SK-N-SH treated with all-trans-retinoic acid at 6 μM for 48 hours (cell line): ENCODE measurements around the gene RIPOR2.

Experiments
- ATAC-seq: fragments of 200-7000 bp; cut with Tn5 transposase; 3 replicates; pipeline ENCODE4 v1.9.1; 2020; ENCODE audit warnings: mild to moderate bottlenecking, moderate library complexity
- ARNTL ChIP-seq: fragments of 450-650 bp; formaldehyde crosslinking; IDR thresholded peaks from 2 replicates; pipeline ENCODE4 v1.5.0; 2020; ENCODE audit warnings: low read depth, mild to moderate bottlenecking, moderate library complexity, borderline replicate concordance
- BACH2 ChIP-seq: fragments of 250-450 bp; sonication (Bioruptor Pico); IDR thresholded peaks from 2 replicates; pipeline ENCODE4 v1.9.0; 2021; ENCODE audit warnings: mild to moderate bottlenecking, borderline replicate concordance
- CSRNP3 ChIP-seq: fragments of 250-450 bp; sonication (Bioruptor Pico); IDR thresholded peaks from 2 replicates; pipeline ENCODE4 v1.5.1; 2021; ENCODE audit warnings: mild to moderate bottlenecking, moderate library complexity
- ISL1 ChIP-seq: fragments of 250-450 bp; sonication (Bioruptor Pico); IDR thresholded peaks from 2 replicates; pipeline ENCODE4 v2.1.2; 2022; ENCODE audit warnings: mild to moderate bottlenecking, moderate library complexity
- OSR1 ChIP-seq: fragments of 250-450 bp; sonication (Bioruptor Pico); IDR thresholded peaks from 2 replicates; pipeline ENCODE4 v1.8.0; 2022; ENCODE audit warnings: moderate library complexity, mild to moderate bottlenecking, inconsistent platforms
- PATZ1 ChIP-seq: fragments of 250-450 bp; sonication (Bioruptor Pico); IDR thresholded peaks from 2 replicates; pipeline ENCODE4 v1.8.0; 2020; ENCODE audit warnings: mild to moderate bottlenecking, moderate library complexity, borderline replicate concordance
- POU6F1 ChIP-seq: fragments of 250-450 bp; sonication (Bioruptor Pico); IDR thresholded peaks from 2 replicates; pipeline ENCODE4 v1.8.0; 2021; ENCODE audit warnings: low read depth, mild to moderate bottlenecking, moderate library complexity, borderline replicate concordance
- PPARA ChIP-seq: fragments of 250-450 bp; sonication (Bioruptor Pico); IDR thresholded peaks from 2 replicates; pipeline ENCODE4 v1.5.0; 2020; ENCODE audit warnings: mild to moderate bottlenecking, borderline replicate concordance
- RARB ChIP-seq: fragments of 250-450 bp; sonication (Bioruptor Pico); IDR thresholded peaks from 2 replicates; pipeline ENCODE4 v1.8.0; 2021; ENCODE audit warnings: mild to moderate bottlenecking, moderate library complexity
- SNAI2 ChIP-seq: fragments of 250-450 bp; sonication (Bioruptor Pico); IDR thresholded peaks from 2 replicates; pipeline ENCODE4 v1.5.0; 2020; ENCODE audit warnings: mild to moderate bottlenecking, moderate library complexity
- TCF4 ChIP-seq: fragments of 250-450 bp; sonication (Bioruptor Pico); IDR thresholded peaks from 2 replicates; pipeline ENCODE4 v1.8.0; 2021; ENCODE audit warnings: mild to moderate bottlenecking, moderate library complexity, borderline replicate concordance
- TSHZ2 ChIP-seq: fragments of 250-450 bp; sonication (Bioruptor Pico); IDR thresholded peaks from 2 replicates; pipeline ENCODE4 v1.5.0; 2020; ENCODE audit warnings: mild to moderate bottlenecking, moderate library complexity
- ZFP3 ChIP-seq: fragments of 250-450 bp; sonication (Bioruptor Pico); IDR thresholded peaks from 2 replicates; pipeline ENCODE4 v1.5.0; 2020; ENCODE audit warnings: mild to moderate bottlenecking, moderate library complexity
- ZFP30 ChIP-seq: fragments of 450-650 bp; formaldehyde crosslinking; IDR thresholded peaks from 2 replicates; pipeline ENCODE4 v1.5.0; 2022; ENCODE audit warnings: mild to moderate bottlenecking, moderate library complexity
- ZNF8 ChIP-seq: fragments of 450-650 bp; formaldehyde crosslinking; IDR thresholded peaks from 2 replicates; pipeline ENCODE4 v1.5.0; 2020; ENCODE audit warnings: mild to moderate bottlenecking, moderate library complexity
- TF ChIP-seq, protein P1 (sequence below): fragments of 250-450 bp; sonication (Bioruptor Pico); IDR thresholded peaks from 2 replicates; pipeline ENCODE4 v1.5.1; 2020; ENCODE audit warnings: low read depth, mild to moderate bottlenecking, moderate library complexity

RIPOR2 gene

GRCh38 chr6:24821860-24822444 is 113.8 kb downstream of the RIPOR2 start:
- TF ChIP-seq TSHZ2 (CRISPR knock-in tag) (no peak), SNAI2 (no peak), ARNTL (no peak), BACH2 (CRISPR knock-in tag) (no peak), ISL1 (CRISPR knock-in tag) (no peak), POU6F1 (CRISPR knock-in tag) (no peak), PATZ1 (CRISPR knock-in tag) (no peak), RARB (no peak), ZFP3 (CRISPR knock-in tag) (no peak)
- TF ChIP-seq, protein P1, sequence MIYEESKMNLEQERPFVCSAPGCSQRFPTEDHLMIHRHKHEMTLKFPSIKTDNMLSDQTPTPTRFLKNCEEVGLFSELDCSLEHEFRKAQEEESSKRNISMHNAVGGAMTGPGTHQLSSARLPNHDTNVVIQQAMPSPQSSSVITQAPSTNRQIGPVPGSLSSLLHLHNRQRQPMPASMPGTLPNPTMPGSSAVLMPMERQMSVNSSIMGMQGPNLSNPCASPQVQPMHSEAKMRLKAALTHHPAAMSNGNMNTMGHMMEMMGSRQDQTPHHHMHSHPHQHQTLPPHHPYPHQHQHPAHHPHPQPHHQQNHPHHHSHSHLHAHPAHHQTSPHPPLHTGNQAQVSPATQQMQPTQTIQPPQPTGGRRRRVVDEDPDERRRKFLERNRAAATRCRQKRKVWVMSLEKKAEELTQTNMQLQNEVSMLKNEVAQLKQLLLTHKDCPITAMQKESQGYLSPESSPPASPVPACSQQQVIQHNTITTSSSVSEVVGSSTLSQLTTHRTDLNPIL (CRISPR knock-in tag), result no peak
- ATAC-seq, result no peak

- no peak for TF ChIP-seq TCF4
- TF ChIP-seq OSR1 (CRISPR knock-in tag), result no peak
- TF ChIP-seq RARB, result no peak
- no peak for TF ChIP-seq ZNF8 (CRISPR knock-in tag)
- no peak for TF ChIP-seq BACH2 (CRISPR knock-in tag)
- ATAC-seq, result no peak
These were observed 117.4 kb downstream of the RIPOR2 start for GRCh38 chr6:24818346-24818745.

DNA sequence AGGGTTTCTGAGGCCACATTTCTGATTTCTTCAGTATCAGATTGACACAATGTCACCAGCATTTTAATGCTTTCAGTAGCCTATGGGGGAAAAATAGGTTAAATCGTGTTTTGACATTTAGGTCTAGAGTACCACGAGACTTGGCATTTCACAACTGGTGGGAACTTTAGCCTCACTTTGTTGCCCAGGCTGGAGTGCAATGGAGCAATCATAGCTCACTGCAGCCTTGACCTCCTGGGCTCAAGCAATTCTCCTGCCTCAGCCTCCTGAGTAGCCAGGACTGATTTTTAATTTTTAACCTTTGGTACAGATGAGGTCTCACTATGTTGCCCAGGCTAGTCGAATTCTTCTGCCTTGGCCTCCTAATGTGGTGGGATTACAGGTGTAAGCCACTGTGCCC is 126.0 kb downstream of the RIPOR2 start:
- TF ChIP-seq ZFP30, result no peak
- no peak for TF ChIP-seq ZNF8 (CRISPR knock-in tag)
- no peak for TF ChIP-seq CSRNP3 (CRISPR knock-in tag)
- TF ChIP-seq POU6F1 (CRISPR knock-in tag), result no peak
- TF ChIP-seq PPARA (CRISPR knock-in tag), result no peak
- no peak for TF ChIP-seq BACH2 (CRISPR knock-in tag)
- TF ChIP-seq PATZ1 (CRISPR knock-in tag), result no peak
- TF ChIP-seq, protein P1 (CRISPR knock-in tag), result no peak
- no peak for TF ChIP-seq SNAI2
- no peak for ATAC-seq
